Superior temporal gyrus (tissue), 1 donor: ENCODE data around the gene ZDHHC14.
"Not testable (repeated sequence)": the region's sequence is repeated elsewhere in the genome, so short reads cannot be mapped to it uniquely, and the experiment has no call there.

ENCODE experiments used
- DNase-seq: peaks from one replicate; pipeline ENCODE4 v3.0.0-alpha.2; 2016; ENCODE audit errors: extremely low spot score

The ZDHHC14 gene

DNA sequence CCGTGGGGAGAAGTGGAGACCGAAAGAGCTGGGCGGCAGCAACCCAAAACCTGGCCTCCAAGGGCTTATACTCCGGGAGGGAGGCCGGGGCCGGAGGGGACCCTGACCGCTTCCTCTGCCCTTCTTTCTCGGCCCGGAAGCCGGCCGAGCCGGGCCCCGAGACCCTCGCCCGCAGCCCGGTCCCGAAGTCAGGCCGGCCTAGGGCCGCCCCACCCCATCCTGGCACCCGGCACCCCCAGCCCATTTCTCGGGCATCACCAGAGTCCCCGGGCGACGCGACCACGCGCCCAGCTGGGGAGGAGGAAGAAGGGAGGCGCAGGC, 572 bp upstream of the ZDHHC14 start:
- no peak for DNase-seq

GRCh38 chr6:157381631-157382621, 936 bp downstream of the ZDHHC14 start:
- DNase-seq: peak; percentile 71

- DNase-seq: peak; percentile 57
Measured at GRCh38 chr6:157382821-157383220, 1.8 kb downstream of the ZDHHC14 start.

DNA sequence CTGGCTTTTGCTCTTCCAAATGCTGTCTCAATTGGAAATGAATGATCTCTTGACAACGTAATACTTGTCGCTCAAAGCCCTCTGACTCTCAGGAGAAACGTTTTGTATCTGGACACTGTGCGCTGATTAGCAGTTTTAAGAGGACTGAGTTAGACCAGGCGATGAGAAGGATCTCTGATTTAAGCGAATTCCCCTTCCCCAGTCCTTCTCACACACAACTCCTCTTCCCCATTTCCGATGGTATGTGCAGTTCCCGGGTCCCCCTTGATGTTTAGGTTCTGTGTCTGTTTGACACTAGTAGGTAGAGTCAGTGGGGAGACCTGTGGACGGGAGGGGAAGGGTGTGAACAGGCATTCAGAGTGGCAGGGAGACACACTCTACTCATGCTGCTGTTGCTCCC, 2.5 kb downstream of the ZDHHC14 start:
- DNase-seq: peak; percentile 44

DNA sequence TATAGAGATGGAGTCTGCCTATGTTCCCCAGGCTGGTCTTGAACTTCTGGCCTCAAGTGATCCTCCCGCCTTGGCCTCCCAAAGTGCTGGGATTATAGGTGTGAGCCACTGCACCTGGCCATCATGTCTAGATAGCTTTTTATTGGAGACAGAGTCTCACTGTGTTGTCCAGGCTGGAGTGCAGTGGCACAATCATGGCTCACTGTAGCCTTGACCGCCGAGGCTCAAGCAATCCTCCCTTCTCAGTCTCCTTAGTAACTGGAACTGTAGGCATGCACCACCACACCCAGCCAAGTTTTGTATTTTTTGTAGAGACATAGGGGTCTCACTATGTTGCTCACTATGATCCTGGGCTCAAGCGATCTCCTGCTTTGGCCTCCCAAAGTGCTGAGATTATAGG, 4.0 kb downstream of the ZDHHC14 start:
- DNase-seq: not testable (repeated sequence)

GRCh38 chr6:157385482-157385881, 4.5 kb downstream of the ZDHHC14 start:
- no peak for DNase-seq

- no peak for DNase-seq
Measured at GRCh38 chr6:157386023-157386422, 5.0 kb downstream of the ZDHHC14 start.

GRCh38 chr6:157386454-157386853, 5.5 kb downstream of the ZDHHC14 start:
- DNase-seq: no peak

- no peak for DNase-seq
Measured at GRCh38 chr6:157388924-157389323, 7.9 kb downstream of the ZDHHC14 start.

GRCh38 chr6:157390273-157391060, 9.5 kb downstream of the ZDHHC14 start:
- no peak for DNase-seq

- DNase-seq: no peak
Measured at GRCh38 chr6:157392927-157393668, 12.1 kb downstream of the ZDHHC14 start.

DNA sequence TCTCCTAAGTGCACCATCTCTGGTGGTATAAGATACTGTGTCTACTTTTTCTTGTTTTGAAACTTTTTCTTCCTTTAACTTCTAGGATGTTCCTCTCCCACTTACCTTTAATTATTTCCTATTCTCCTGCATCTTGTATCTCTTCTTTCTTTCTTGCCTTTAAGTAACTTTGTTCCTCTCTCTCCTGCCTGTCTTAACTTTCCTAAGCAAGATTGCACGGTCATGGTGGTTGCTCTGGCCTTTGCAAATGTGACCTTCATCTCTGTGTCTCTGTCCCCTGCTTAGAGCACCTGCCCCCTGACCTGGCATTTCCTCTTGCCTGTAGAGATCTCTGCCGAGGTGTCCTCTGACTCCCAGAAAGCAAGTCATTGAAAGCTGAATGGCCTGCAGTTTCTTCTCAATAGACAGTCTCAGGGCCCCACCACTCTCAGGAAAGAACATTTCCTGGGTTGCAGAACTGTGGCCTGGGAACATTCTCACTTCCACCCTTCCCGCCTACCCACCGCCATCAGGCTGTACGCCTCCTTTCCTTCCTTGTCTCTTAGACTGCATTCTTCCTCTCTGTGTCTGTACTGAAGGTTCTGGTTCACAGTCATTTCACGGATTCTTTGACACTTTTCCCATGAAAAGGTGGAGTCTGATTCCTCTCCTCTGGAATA, 12.8 kb downstream of the ZDHHC14 start:
- no peak for DNase-seq

DNA sequence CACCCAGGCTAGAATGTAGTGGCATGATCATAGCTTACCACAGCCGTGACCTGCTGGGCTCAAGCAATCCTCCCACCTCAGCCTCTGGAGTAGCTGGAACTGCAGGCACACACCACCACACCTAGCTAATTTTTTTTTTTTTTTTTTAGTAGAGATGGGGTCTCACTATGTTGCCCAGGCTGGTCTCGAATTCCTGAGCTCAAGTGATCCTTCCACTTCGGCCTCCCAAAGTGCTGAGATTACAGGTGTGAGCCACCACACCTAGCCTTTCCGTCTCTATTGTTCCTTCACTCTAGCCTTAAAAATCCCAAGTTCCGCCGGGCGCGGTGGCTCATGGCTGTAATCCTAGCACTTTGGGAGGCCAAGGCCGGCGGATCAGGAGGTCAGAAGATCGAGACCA, 14.2 kb downstream of the ZDHHC14 start:
- not testable (repeated sequence) for DNase-seq

DNA sequence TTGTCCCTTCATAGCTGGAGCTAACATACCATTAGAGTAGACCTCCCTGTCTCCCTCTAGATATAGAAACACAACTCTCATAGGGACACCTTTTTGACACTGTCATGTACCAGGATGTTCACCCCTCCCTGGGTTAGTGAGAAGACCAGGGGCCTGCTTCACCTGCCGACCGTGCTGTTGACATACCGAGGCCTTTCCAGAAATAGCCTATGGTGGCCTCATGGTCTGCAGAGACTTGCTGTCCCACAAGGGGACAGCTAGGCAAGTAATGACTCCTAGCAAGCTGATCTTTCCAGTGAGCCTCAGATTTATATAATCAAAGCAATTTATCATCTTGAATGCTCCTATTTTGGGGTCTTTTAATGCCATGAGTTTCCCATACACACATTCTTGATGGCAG, 15.0 kb downstream of the ZDHHC14 start:
- DNase-seq: no peak

- DNase-seq: no peak
Measured at GRCh38 chr6:157397660-157398059, 16.7 kb downstream of the ZDHHC14 start.

DNA sequence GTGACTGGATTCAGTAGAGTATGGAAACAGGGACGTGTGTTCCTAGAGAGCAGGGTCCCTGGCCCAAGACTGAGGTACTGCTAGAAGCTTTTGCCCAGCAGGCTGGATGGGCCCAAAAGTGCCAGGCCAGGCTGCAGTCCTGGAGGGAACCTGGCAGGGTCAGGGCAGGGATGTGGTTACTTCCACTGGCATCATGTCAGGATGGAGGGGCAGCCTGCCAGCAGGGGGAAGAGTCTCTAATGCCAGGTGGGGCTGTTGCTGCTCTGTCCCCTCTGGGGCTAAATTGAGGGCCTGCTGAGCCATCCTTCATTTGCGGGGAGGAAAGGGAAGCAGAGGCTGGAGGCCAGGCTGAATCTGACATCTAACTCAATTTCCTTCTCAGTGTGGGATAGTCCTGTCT, 17.2 kb downstream of the ZDHHC14 start:
- DNase-seq: no peak

- DNase-seq: no peak
Measured at GRCh38 chr6:157400676-157401075, 19.7 kb downstream of the ZDHHC14 start.

- no peak for DNase-seq
Measured at GRCh38 chr6:157401734-157402338, 20.8 kb downstream of the ZDHHC14 start.

- no peak for DNase-seq
Measured at GRCh38 chr6:157402996-157403685, 22.2 kb downstream of the ZDHHC14 start.

DNA sequence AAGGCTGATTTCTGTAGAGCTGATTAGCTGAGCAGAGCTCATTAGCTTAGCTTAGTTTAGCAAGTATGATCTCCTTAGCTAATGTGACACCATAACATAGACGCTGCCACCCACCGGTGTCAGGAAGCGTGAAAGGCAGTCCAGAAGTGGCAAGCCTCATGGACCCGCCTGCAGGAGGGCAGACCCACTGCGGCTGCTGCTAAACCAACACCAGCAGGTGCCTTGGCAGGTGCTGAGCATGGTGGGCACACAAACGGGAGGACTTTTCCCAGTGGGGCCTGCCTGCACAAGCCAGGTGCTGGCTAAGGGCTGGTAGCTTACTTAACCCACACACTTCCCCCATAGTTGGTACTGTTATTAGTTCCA, 22.7 kb downstream of the ZDHHC14 start:
- DNase-seq: no peak

DNA sequence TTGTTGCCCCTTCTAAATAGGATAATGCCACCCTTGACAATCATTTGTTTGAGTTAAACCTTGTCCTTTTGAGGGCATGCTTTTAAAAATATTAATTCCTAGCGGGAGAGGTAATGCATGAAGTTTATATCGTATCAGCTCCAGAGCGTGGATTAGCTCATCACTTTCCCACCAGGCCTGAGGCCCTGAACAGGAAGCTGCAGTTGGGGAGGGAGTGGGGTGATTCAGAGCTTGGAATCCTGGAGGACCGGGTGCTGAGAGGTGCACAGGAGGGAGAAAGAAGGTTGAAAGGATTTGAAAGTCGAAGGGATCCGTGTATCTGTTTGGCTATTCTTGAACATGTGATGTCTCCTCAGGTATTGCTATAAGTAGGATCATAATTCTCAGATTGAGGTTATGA, 25.0 kb downstream of the ZDHHC14 start:
- DNase-seq: no peak
